GM18909 (cell line): ENCODE data around the gene HOMER2.
"Not testable (repeated sequence)": the region's sequence is repeated elsewhere in the genome, so short reads cannot be mapped to it uniquely, and the experiment has no call there.

ENCODE experiments used
- ATAC-seq: cut with Tn5 transposase; IDR thresholded peaks from one replicate; pipeline ENCODE4 v1.9.1; 2021; ENCODE audit warnings: mild to moderate bottlenecking; ENCODE audit not compliant: unreplicated experiment, poor library complexity

Gene HOMER2

DNA sequence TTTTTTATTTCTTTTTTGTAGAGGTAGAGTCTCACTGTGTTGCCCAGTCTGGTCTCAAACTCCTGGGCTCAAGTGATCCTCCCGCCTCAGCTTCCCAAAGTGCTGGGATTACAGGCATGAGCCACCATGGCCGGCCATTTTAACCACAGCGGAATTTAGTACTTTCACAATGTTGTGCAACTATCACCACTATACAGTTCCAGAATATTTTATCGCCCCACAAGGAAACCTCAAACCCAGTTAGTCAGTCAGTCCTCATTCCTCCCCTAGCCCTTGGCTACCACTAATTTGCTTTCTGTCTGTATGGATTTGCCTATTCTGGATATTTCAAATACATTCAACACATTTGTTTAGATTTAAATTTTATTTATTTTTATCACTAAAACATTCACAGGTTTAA, 15.5 kb upstream of the HOMER2 start:
- no peak for ATAC-seq

DNA sequence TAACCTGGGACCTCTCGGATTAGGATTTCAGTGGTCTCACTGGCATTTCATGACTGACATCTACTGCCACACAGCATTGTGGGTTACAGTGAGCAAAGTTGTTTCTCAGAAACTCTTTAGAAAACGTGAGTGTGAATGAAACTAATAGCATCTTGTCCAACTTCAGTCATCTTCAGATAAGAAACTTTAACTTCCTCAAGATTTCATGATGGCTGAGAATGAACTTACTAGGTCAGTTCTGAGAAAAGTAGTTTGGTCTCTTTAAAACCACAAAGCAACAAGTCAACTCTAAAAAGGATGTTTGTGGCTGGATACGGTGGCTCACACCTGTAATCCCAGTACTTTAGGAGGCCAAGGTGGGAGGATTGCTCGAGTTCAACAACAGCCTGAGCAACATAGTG, 14.2 kb upstream of the HOMER2 start:
- peak; percentile 93 for ATAC-seq

DNA sequence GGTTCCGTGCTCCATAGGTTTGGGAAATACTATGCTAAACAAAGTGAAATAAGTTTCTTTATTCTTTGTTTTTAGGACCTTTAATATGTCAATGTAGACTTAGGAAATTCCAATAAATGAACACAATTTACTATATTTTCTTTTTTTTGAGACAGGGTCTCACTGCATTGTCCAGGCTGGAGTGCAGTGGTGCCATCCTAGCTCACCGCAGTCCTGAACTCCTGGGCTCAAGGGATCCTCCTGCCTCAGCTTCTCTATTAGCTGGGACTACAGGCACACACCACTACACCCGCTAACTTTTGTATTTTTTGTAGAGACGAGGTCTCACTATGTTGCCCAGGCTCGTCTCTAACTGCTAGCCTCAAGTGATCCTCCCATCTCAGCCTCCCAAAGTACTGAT, 12.4 kb upstream of the HOMER2 start:
- no peak for ATAC-seq

GRCh38 chr15:82963471-82964341, 11.2 kb upstream of the HOMER2 start:
- no peak for ATAC-seq

DNA sequence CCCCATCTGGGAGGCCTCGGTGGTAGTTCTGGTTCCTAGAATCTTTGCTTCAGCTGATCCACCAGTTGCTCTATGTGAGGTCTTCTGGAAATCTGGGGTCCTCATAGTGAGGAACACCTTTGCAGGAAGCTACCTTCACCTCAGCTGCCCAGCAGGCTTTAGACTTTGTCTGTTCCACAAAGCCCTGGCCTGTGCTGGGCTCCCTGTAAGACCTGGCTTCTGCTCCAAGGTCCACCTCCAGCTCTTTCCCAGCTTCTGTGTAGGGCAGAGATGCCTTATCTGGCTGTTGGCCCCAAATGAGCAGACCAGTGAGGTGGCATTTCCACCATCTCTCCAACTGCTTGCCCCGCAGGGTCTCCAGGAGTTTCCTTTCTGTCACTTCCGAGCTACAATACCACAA, 8.2 kb upstream of the HOMER2 start:
- ATAC-seq, result no peak

DNA sequence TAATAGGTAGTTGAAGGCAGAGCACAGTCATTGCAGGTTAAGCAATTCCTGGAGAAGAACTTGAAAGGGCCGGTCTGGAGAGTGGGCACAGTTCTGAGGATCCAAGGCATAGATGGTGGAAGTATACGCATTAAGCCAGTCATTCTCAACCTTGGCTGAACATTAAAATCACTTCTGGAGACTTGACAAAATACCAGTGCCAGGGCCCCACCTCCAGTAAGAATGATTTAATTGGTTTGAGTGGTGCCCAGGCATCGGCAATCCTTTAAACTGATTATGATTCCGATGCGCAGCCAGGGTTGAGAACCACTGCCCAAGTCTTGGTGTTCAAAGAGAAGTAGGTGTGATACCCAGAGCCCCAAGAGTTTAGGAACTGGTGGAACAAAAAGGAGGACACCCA, 6.9 kb upstream of the HOMER2 start:
- no peak for ATAC-seq

DNA sequence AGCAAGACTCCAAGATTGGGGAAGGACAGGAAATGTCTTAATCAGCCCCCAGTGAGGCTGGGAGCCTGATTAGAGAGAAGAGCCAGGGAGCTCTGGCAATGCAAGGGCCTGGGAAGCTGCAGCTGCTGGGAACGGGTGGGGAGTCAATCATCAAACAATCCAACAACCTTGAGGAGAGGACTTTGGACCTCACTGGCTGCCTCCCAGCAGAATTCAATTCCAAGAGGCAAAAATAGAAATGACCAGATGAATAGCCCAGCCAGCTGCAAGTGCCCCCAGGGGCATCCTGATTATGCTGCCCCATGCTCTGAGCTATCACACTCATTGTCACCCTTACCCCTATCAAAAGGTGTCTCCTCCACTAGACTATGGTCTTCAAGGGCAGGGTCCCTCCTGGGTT, 6.1 kb upstream of the HOMER2 start:
- ATAC-seq, result no peak

DNA sequence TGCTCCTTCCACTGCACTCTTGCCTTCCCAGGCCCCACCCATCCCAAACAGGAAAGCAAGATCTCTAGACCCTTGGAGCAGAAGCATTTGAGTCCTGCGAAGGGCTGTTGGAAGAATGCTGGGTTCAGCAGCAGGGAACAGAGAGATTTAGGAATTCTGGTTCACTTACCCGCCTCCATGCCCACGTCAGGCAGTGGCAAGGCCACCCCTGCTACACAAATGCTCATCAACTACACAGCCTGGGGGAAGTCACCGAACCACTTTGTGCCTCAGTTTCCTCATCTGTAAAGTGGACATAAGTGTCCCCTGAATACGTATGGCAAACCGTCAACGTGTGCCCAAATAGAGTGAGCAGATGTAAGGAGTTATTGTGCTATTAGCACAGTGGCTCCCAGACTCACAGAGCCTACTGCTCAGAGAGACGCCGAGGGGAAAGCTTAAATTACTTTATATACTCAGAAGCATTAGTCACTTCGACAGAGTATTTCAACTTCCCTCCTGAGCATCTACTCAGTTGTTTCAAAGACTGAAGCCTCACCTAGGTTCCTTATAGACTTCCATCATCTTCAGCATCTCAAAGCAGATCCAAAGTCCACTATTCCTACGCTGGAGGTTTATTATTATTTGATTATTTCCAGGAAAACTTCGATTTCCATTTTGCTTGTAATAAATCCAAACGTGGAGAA, 905 bp downstream of the HOMER2 start:
- ATAC-seq, result no peak

DNA sequence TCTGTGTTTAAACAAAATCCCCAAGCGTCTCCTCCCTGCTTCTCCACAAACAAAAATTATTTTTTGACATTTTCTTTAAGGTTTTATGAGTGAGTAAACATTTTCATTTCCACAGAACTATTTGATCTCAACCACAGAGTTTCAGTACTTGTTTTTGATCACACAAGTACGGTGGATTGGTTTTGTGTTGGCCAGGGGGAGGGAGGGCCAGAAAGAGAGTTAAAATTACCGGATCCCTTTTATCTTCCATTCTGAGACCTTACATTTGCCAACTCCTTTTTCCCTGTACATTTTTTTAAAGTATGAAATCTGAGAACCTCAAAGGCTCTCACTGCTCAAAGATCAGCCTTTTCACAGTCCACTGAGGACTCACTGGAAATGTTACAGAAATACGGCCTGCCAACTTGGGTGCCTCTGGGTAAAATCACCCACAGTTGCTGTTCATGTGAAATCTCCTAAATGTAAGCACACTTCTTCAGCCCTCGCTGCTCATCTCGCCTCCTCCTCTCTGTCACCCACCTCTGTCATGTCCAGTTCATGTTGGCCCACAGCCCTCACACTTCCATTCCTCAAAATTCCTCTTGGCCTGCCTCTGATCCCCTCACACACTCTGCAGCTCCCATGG, 1.7 kb downstream of the HOMER2 start:
- peak; percentile 57 for ATAC-seq

GRCh38 chr15:82950295-82950694, 2.2 kb downstream of the HOMER2 start:
- no peak for ATAC-seq

DNA sequence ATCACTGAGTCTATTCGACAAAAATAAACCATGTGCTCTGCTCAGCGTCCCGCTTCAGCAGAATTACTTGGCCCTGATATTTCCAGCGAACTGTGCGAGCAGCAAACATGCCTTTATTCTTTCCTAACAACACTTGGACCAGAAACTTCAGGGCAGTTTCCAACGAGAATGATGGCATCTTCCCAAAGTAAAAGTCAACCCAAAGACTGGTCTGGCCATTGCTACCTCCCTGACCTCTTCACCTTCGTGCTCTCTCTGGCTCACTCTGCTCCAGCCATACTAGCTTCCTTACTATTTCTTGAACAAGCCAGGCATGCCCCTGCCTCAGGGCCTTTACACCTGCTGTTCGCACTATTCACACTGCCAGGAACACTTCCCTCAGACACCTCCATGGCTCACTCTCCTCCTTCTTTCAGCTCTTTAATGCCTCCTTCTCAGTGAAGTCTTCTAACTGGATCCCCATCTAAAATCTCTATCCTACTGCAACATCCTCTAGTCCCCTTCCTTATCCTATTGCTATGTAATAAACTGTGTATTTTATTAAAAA, 6.3 kb downstream of the HOMER2 start:
- ATAC-seq, result no peak

DNA sequence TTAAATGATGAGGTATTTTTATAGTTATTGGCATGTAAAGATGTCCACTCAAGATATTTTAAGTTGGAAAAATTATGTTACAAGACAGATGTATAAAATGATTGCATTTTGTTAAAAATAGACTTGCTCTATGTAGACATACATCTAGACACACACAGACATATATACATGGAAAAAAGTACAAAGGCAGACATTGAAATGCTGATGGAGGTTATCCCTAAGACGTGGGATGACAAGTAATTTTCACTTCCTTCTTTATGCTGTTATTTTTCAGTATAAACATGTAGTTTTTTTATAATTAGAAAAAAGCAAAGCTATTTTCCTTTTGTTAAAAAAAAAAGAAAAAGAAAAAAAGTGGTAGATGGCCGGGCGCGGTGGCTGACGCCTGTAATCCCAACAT, 7.2 kb downstream of the HOMER2 start:
- no peak for ATAC-seq

DNA sequence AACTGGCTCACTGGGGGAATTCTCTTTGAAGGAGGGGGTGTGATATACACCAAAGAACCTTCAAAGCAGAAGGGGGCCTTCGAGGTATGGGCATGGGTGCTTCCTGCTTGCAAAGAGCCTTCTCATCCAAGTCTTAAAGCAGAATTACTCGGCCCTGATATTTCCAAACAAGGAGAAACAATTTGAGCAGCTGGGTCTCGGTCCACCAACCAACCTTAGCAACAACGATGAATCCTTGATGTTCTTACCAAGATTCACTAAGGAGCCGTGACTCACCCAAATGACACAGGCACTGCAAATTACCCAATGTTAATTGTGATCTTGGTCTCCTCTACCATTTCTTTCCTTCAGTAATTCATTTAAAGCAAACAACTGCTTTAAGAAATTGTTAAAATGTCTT, 7.7 kb downstream of the HOMER2 start:
- no peak for ATAC-seq

GRCh38 chr15:82944056-82944455, 8.5 kb downstream of the HOMER2 start:
- ATAC-seq, result no peak

DNA sequence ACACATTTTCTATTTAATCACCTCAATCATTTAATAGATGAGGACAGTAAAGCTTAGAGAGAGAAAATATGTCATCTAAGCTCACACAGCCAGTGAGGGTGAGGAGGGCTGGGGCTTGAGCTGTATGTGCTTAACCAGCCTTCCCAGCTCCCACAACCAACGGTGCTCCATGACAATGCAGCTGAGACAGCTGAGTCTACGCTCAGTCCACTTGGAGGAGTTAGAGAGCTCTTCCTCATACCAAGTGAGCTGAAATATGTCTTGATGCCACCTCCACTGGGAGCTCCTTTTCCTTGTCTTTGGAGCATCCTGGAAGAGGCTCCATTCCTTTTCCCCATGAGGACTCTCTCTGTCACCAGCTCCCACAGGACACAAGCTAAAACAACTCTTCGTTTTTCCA, 9.3 kb downstream of the HOMER2 start:
- no peak for ATAC-seq

GRCh38 chr15:82942691-82943090, 9.8 kb downstream of the HOMER2 start:
- ATAC-seq, result no peak

DNA sequence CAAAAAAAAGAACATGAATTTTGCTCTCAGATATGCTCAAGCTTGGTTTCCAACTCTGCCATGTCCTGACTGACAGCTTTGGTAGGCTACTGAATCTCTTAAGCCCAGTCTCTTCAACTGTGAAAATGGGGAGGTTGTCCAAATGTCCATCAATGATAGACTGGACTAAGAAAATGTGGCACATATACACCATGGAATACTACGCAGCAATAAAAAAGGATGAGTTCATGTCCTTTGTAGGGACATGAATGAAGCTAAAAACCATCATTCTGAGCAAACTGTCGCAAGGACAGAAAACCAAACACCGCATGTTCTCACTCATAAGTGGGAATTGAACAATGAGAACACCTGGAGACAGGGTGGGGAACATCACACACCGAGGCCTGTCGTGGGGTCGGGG, 12.8 kb downstream of the HOMER2 start:
- not testable (repeated sequence) for ATAC-seq

DNA sequence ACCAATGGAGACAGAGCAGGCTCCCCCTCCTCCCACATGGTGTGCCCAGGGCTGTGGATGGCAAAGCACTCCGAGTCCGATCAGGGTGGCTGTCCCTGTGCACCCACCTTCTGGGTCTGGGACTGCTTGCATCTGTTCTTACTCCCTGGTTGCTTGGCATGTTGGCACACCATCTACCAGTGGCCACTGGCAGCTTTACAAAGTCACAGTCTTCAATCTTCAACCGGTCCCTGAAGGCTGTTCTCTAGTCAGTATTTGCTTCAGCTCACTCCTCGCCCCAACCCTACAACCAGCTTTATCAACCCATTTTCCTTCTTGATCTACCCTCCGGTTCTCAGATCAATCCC, 14.8 kb downstream of the HOMER2 start:
- no peak for ATAC-seq

GRCh38 chr15:82936966-82937711, 15.4 kb downstream of the HOMER2 start:
- no peak for ATAC-seq

DNA sequence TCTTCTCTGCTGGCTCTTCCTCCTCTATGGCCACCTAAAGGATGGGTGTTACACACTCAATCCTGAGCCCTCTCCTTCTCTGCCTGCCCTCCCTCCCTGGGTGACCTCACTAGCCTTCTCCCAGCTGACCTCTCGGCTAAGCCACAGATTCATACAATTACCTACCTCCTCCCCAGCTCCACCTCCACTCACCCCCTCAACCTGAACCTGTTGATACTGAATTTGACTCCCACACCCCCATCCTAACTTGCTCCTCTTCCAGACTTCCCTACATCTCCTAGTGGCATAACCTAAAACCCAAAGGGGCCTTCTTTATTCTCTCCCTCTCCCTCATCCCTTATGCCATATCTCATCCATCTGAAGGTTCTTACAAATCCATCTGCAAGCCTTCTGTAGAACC, 17.1 kb downstream of the HOMER2 start:
- no peak for ATAC-seq
